Lower leg skin (tissue), 4 donors: Measurements from ENCODE around the gene SLC2A5. TPM values are rescaled to one million over a fixed set of nuclear protein-coding genes. Genes with fewer than 3 reads are reported as not detected.
A peak's percentile ranks its signal among the peaks of the same experiment; 100 is the strongest.

Experiments used
- DNase-seq, 2 donors: peaks; one replicate each; pipeline ENCODE4 v3.0.0-alpha.2; 2019; ENCODE audit warnings: low spot score in 2 of 2
- H3K4me3 ChIP-seq: fragments of 200-600 bp; sonication (generic); 2 replicates; pipeline ENCODE4 v1.5.1; 2017; ENCODE audit warnings: mild to moderate bottlenecking, low read depth; ENCODE audit not compliant: poor library complexity, severe bottlenecking
- POLR2A ChIP-seq, 2 donors: fragments of 450-650 bp; IDR thresholded peaks; one replicate each; pipeline ENCODE4 v1.6.1; 2016 to 2017; ENCODE audit warnings: antibody characterized with exemption in 2 of 2, mild to moderate bottlenecking in 1 of 2, moderate library complexity in 1 of 2
- WGBS, 2 donors: methylation state at CpG; one replicate each; pipeline ENCODE4 v1.1.5; 2018; 5-methylcytosine and 5-hydroxymethylcytosine counted together
- intact Hi-C: fragments of 100-400 bp; cut with DNase I; formaldehyde crosslinking; loops from one replicate; pipeline ENCODE4 v1.15.0; 2023; ENCODE audit warnings: low total_unique reads
- total RNA-seq, 4 donors: library from RNA; depleted of rRNA; stranded (reverse); fragments of >200 nt; gene quantifications; one replicate each; pipeline ENCODE4 v1.1.0, GENCODE V29; 2016
- TF ChIP-seq, protein P1 (sequence below), 3 donors: fragments of 450-650 bp; IDR thresholded peaks; one replicate each; pipeline ENCODE4 v1.5.1; 2016; ENCODE audit warnings: antibody characterized with exemption in 3 of 3, mild to moderate bottlenecking in 3 of 3, moderate library complexity in 2 of 3

Gene SLC2A5
- total RNA-seq, 4 donors from 2014 or later, result 0.21 to 3.4 (median 1.9) TPM

DNA sequence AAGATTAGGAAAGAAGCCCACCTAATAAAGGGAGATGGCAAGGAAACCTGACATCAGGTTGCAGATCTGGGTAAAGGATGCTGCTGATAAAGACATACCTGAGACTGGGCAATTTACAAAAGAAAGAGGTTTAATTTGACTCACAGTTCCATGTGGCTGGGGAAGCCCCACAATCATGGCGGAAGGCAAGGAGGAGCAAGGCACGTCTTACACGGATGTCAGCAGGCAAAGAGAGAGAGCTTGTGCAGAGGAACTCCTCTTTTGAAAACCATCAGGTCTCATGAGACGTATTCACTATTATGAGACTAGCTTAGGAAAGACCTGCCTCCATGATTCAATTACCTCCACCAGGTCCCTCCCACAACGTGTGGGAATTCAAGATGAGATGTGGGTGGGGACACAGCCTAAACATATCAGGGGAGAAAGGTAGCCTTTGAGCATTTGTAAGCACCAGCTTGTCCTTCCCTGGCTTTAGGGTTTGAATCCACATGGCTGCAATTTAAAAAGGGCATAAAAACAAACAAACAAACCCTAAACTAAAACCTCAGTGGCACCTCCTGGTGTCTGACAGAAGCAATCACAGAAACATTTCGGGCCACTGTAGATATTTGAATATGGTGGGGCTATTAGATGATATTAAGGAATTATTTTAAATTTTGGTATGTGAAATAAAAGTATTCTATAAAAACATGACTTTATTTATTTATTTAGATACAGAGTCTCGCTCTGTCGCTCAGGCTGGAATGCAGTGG lies 76.3 kb downstream of the SLC2A5 start:
- no peak for TF ChIP-seq POLR2A (IDR thresholded peaks at IDR 0.05)
- intact Hi-C loops, result no loop called here
- no peak overlapping the region for H3K4me3 ChIP-seq
- DNase-seq, result no peak
- 91 to 96% methylated on average over 8 of the region's 8 CpGs for WGBS, 2 donors

DNA sequence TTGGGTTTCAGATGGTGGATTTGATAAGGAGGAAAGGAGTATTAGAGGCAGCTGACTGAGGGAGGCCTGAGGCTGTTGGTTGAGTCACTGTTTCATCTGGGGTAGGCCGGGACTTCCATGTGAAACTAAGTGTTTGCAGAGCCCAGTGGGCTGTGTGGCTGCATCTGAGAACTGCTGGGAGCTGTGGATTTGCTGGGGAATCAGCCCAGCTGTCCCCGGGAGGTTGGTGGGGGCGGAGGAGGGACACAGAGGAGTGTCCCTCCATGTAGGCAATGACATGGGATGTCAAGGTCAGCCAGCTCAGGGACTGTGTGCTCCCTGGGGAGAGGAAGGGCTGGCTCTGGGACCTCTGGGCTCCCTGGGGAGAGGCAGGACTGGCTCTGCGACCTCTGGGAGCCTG lies 79.6 kb downstream of the SLC2A5 start:
- 71 to 77% methylated on average over 4 of the region's 4 CpGs for WGBS, 2 donors
- DNase-seq, result no peak
- TF ChIP-seq, protein P1, sequence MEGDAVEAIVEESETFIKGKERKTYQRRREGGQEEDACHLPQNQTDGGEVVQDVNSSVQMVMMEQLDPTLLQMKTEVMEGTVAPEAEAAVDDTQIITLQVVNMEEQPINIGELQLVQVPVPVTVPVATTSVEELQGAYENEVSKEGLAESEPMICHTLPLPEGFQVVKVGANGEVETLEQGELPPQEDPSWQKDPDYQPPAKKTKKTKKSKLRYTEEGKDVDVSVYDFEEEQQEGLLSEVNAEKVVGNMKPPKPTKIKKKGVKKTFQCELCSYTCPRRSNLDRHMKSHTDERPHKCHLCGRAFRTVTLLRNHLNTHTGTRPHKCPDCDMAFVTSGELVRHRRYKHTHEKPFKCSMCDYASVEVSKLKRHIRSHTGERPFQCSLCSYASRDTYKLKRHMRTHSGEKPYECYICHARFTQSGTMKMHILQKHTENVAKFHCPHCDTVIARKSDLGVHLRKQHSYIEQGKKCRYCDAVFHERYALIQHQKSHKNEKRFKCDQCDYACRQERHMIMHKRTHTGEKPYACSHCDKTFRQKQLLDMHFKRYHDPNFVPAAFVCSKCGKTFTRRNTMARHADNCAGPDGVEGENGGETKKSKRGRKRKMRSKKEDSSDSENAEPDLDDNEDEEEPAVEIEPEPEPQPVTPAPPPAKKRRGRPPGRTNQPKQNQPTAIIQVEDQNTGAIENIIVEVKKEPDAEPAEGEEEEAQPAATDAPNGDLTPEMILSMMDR (IDR thresholded peaks at IDR 0.05), result no peak
- no peak for TF ChIP-seq POLR2A (IDR thresholded peaks at IDR 0.05)
- H3K4me3 ChIP-seq, result no peak overlapping the region
- intact Hi-C loops, result loop anchor here (5.0 to 10.0 kb wide), 2 partner anchors 73 to 135 kb away; no protein-coding TSS in a partner anchor

DNA sequence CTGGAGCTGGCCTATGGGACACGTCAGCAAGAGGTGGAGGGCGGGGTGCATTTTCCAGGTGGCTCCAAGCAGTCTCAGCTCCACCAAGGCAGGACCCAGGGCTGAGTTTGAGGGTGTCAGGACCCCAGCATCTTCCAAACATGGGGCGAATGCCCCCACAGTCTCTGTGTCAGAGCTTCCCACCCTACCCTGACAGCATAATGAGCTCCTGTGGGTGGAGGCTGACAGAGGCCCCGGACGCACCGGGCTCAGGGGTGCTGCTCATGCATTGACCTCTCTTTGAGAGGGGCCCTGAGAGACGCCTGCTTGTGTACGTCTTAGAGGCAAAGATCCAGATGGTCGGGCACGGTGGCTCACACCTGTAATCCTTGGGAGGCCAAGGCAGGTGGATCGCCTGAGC lies 80.4 kb downstream of the SLC2A5 start:
- 92 to 98% methylated on average over 8 to 11 of the region's 11 CpGs for WGBS, 2 donors
- DNase-seq, result no peak

DNA sequence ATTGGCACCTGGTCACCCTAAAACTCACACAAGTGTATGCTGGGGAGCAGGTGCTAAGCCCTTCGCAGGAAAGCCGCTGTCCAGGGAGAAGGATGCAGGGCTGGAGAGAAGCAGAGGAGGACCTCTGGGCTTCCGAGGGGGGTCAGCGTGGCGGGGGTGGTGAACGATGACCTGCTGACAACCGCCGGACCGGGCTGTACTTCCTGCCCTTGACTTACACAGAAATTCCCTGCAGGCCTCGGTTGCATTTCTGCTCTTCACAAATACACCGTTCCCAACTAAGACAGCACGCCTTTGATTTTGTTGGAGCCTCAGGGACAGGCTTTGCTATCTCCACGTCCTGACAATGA lies 80.8 kb downstream of the SLC2A5 start:
- WGBS, 2 donors, result 83 to 89% methylated on average over 13 of the region's 13 CpGs
- TF ChIP-seq, protein P1 (IDR thresholded peaks at IDR 0.05), result no peak
- no peak for TF ChIP-seq POLR2A (IDR thresholded peaks at IDR 0.05)
- intact Hi-C loops, result loop anchor here (5.0 to 10.0 kb wide), 2 partner anchors 71 to 134 kb away; no protein-coding TSS in a partner anchor
- no peak overlapping the region for H3K4me3 ChIP-seq
- no peak for DNase-seq

More for the DNA sequence above, 80.4 kb downstream of the SLC2A5 start:
- no peak overlapping the region for H3K4me3 ChIP-seq
- intact Hi-C loops, result loop anchor here (5.0 to 10.0 kb wide), 2 partner anchors 72 to 134 kb away; no protein-coding TSS in a partner anchor
- TF ChIP-seq, protein P1 (IDR thresholded peaks at IDR 0.05), result no peak
- TF ChIP-seq POLR2A (IDR thresholded peaks at IDR 0.05), result no peak

GRCh38 chr1:8987881-8988617 lies 81.4 kb downstream of the SLC2A5 start:
- intact Hi-C loops, result loop anchor here (5.0 to 10.0 kb wide), 2 partner anchors 71 to 133 kb away; no protein-coding TSS in a partner anchor
- WGBS, 2 donors, result 34 to 35% methylated on average over 9 of the region's 9 CpGs
- no peak overlapping the region for H3K4me3 ChIP-seq
- TF ChIP-seq, protein P1 (IDR thresholded peaks at IDR 0.05), result peak in 1 of 3 donors; percentile 54
- TF ChIP-seq POLR2A (IDR thresholded peaks at IDR 0.05), result no peak
- DNase-seq, result peak in 1 of 2 donors; percentile 90

DNA sequence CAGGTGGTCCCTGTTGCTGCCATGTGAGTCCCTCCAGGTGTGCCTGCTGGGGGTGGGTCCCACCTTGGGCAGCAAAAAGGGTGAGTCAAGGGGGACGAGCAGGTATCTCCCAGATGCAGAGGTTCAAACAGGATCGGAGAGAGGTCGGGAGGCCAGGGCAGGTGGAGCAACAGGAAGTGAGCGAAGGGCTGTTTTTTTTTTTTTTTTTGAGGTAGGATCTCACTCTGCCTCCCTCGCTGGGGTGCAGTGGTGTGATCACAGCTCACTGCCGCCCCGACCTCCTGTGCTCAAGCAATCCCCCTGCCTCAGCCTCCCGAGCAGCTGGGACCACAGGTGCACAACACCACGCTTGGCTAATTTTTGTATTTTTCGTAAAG lies 82.6 kb downstream of the SLC2A5 start:
- WGBS, 2 donors, result 91 to 93% methylated on average over 10 of the region's 10 CpGs
- intact Hi-C loops, result loop anchor here (5.0 to 10.0 kb wide), 2 partner anchors 70 to 132 kb away; no protein-coding TSS in a partner anchor
- no peak for TF ChIP-seq POLR2A (IDR thresholded peaks at IDR 0.05)
- TF ChIP-seq, protein P1 (IDR thresholded peaks at IDR 0.05), result no peak
- H3K4me3 ChIP-seq, result no peak overlapping the region
- DNase-seq, result no peak
